T-cell (primary cell): ENCODE results near the gene CDH4. TPM values are rescaled to one million over a fixed set of nuclear protein-coding genes. Genes with fewer than 3 reads are reported as not detected.

ENCODE experiments used
- ATAC-seq, 4 experiments: fragments of 200-7000 bp in 3 of 4; fragments of 150-1000 bp in 1 of 4; cut with Tn5 transposase; replicated peaks in 1 of 4; 1 replicate in 3 of 4; 2 replicates in 1 of 4; pipeline ENCODE4 v1.10.0; 2021; ENCODE audit warnings: moderate library complexity in 3 of 4, mild to moderate bottlenecking in 2 of 4, moderate number of reproducible peaks in 1 of 4
- CTCF ChIA-PET, 2 donors: fragments of 300-600 bp; sonication (Branson Sonifier 250); formaldehyde crosslinking; loops; one replicate each; lab custom pipeline; 2022; ENCODE audit warnings: antibody characterized with exemption in 2 of 2; lab: Charles Lee
- POLR2A ChIA-PET, 2 donors: fragments of 300-600 bp; sonication (Branson Sonifier 250); formaldehyde crosslinking; loops; one replicate each; lab custom pipeline; 2022; ENCODE audit warnings: antibody characterized with exemption in 2 of 2; lab: Charles Lee
- DNase-seq, 35 experiments: peaks; one replicate each; pipeline versions ENCODE4 v3.0.0 to v3.0.0-alpha.2; 2013 to 2023
- H3K27ac ChIP-seq: one replicate; pipeline ENCODE4 v1.5.1; 2013; ENCODE audit warnings: low read length
- H3K27me3 ChIP-seq, 2 experiments: replicated peaks in 1 of 2; 1 replicate in 1 of 2; 2 replicates in 1 of 2; pipeline versions ENCODE4 v1.6.1 to v1.7.0; 2013; ENCODE audit warnings: low read length in 1 of 2, mixed read lengths in 1 of 2; ENCODE audit not compliant: control insufficient read depth in 2 of 2, insufficient read depth in 2 of 2; ENCODE audit errors: extremely low read depth in 1 of 2
- H3K36me3 ChIP-seq, 2 donors: 1 replicate in 1 of 2; 2 replicates in 1 of 2; pipeline versions ENCODE4 v1.6.1 to v1.7.0; 2013; ENCODE audit warnings: low read length in 1 of 2; ENCODE audit not compliant: control insufficient read depth in 2 of 2, insufficient read depth in 1 of 2; ENCODE audit errors: extremely low read depth in 1 of 2
- H3K4me1 ChIP-seq, 2 experiments: 1 replicate in 1 of 2; 2 replicates in 1 of 2; pipeline versions ENCODE4 v1.6.1 to v1.7.0; 2013; ENCODE audit warnings: low read length in 2 of 2, mixed read lengths in 1 of 2; ENCODE audit not compliant: insufficient read depth in 2 of 2, control insufficient read depth in 1 of 2; ENCODE audit errors: extremely low read depth in 1 of 2
- H3K4me3 ChIP-seq, 2 donors: 1 replicate in 1 of 2; 2 replicates in 1 of 2; pipeline versions ENCODE4 v1.5.1 to v1.7.0; 2013; ENCODE audit warnings: mild to moderate bottlenecking in 2 of 2, low read length in 1 of 2, moderate library complexity in 1 of 2; ENCODE audit not compliant: control insufficient read depth in 1 of 2; ENCODE audit errors: extremely low read depth in 1 of 2
- H3K9me3 ChIP-seq: 2 replicates; pipeline ENCODE4 v1.7.0; 2013
- H3K27ac Mint-ChIP-seq, 2 donors: one replicate each; pipeline ENCODE4 v1.8.0; 2020 to 2021; ENCODE audit warnings: mild to moderate bottlenecking in 2 of 2, mixed read lengths in 2 of 2
- H3K27me3 Mint-ChIP-seq, 2 donors: one replicate each; pipeline ENCODE4 v1.8.0; 2021 to 2022; ENCODE audit warnings: mixed read lengths in 2 of 2
- H3K36me3 Mint-ChIP-seq: one replicate; pipeline ENCODE4 v1.8.0; 2021; ENCODE audit warnings: mixed read lengths
- H3K4me1 Mint-ChIP-seq, 3 donors: one replicate each; pipeline ENCODE4 v1.8.0; 2020 to 2022; ENCODE audit warnings: mixed read lengths in 3 of 3, mild to moderate bottlenecking in 1 of 3
- H3K4me3 Mint-ChIP-seq, 3 donors: one replicate each; pipeline ENCODE4 v1.8.0; 2020 to 2022; ENCODE audit warnings: mild to moderate bottlenecking in 3 of 3, mixed read lengths in 3 of 3, moderate library complexity in 3 of 3
- H3K9me3 Mint-ChIP-seq, 3 donors: one replicate each; pipeline ENCODE4 v1.8.0; 2020 to 2022; ENCODE audit warnings: mixed read lengths in 3 of 3
- WGBS: methylation state at CpG from one replicate; pipeline ENCODE4 v1.1.5; 2013; ENCODE audit warnings: missing lambda C conversion rate; ENCODE audit not compliant: insufficient coverage; 5-methylcytosine and 5-hydroxymethylcytosine counted together
- total RNA-seq, 35 experiments: library from RNA in 6 of 35; stranded (reverse) in 6 of 35; fragments of 120-200 nt in 1 of 35; gene quantifications; one replicate each; pipeline versions ENCODE4 v1.2.1 to v1.2.4 and lab custom pipeline; 2013 to 2026

The CDH4 gene
- total RNA-seq, 5 donors from 2014 or later (not counting 1 experiment from before 2014, with no cell fraction given): 0.06 to 0.64 (median 0.14) TPM

GRCh38 chr20:61733216-61733615, 481.2 kb downstream of the CDH4 start:
- ChIA-PET CTCF (no interaction called here), POLR2A (no interaction called here)
- DNase-seq (no peak), ATAC-seq (no peak)
- Histone ChIP-seq H3K27ac (no peak overlapping the region), H3K4me1 (no peaks in the 10 kb centered on the region), H3K36me3 (no peaks in the 10 kb centered on the region), H3K27me3 (peaks cover 0 to 38% of the 10 kb centered on the region in 2 experiments), H3K9me3 (no peaks in the 10 kb centered on the region), H3K4me3 (no peak overlapping the region)
- 76% methylated on average over 7 of the region's 13 CpGs for WGBS
- Mint-ChIP-seq H3K27me3 (peaks cover 15% of the 10 kb centered on the region in 2 donors), H3K4me1 (no peaks in the 10 kb centered on the region), H3K36me3 (no peaks in the 10 kb centered on the region), H3K27ac (no peak overlapping the region), H3K9me3 (no peaks in the 10 kb centered on the region), H3K4me3 (no peak overlapping the region)

DNA sequence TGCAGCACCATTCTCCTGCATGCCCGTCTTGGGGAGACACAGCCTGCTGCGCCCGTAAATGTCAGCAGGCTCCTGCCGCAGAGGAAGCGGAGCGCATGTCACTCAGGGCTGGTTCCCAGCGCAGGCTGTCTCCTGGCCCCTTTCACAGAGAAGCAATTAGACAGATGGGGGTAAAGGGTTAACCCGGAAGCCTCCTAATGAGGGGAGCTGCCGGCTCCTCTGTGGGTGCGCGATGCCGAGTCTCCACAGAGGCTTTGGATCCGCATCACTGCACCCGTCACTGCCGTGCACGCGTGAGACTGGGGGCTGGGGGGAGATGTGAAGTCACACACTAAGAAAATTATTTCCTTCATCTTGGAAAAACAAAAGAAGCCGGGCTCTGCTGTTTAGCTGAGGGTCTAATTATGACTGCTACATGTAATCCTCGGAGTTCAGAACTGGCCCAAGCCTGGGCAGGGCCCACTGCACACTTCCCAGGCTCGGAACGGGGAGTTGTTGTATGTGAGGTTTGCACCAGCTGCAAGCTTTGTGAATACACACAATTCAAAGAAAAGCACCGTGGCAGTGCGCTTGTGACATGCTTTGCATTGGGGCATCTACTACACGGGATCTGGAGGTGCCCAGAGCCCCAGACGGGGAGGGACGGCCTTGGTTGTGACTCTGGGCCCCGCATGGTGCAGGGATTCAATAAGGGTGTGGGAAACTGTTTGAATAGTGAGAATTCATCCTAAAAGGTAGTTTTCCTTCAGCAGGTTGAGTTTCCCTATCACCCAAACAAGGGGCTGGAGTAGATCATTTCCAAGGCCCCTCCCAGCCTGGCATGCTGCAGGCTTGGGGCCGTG, 482.1 kb downstream of the CDH4 start:
- Mint-ChIP-seq H3K9me3 (no peaks in the 10 kb centered on the region), H3K27me3 (peaks cover 15% of the 10 kb centered on the region in 2 donors), H3K4me3 (no peak overlapping the region), H3K36me3 (no peaks in the 10 kb centered on the region), H3K27ac (no peak overlapping the region), H3K4me1 (no peaks in the 10 kb centered on the region)
- 79% methylated on average over 12 of the region's 28 CpGs for WGBS
- no peak overlapping the region for H3K4me3 ChIP-seq
- POLR2A ChIA-PET: no interaction called here
- H3K27me3 ChIP-seq: peaks cover 0 to 40% of the 10 kb centered on the region in 2 experiments
- H3K9me3 ChIP-seq: no peaks in the 10 kb centered on the region
- ATAC-seq (no peak), DNase-seq (no peak)
- CTCF ChIA-PET: no interaction called here
- H3K4me1 ChIP-seq: no peaks in the 10 kb centered on the region
- H3K36me3 ChIP-seq: no peaks in the 10 kb centered on the region
- no peak overlapping the region for H3K27ac ChIP-seq

DNA sequence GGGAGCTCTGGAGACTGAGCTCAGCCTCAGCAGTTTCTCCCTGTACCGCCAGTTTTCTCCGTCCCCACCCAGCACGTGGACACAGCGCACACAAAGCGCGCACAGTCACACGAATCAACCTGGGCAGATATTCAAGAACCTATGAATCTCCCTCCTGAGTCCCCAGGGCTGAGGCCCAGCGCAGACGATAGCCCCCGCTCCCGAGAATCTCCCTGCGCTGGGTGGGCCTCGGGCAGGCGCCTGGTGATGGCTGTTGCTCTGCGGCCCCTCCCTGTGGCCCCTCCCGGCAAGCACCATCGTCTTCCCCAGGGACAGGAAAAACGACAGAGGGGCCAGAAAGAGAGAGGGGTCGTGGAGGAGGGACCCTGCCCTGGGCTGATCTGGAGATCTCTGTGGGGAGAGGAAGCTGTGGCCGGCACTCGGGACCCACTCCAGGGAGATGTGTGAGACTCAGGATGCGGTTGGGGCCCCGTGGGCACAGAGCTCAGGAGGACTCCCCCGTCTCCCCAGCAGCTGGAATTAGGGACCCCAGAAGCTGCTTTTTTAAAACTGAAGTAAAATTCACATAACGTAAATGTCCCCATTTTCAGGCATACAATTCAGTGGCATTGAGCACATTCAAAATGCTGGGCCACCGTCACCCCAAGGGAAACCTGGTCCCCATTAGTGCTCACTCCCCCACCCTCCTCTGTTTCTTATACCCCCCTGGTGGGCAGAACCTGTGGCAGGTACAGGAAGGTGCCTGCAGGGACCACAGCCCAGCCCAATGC, 482.9 kb downstream of the CDH4 start:
- Histone ChIP-seq H3K4me3 (no peak overlapping the region), H3K9me3 (no peaks in the 10 kb centered on the region), H3K27me3 (peaks cover 0 to 41% of the 10 kb centered on the region in 2 experiments), H3K36me3 (no peaks in the 10 kb centered on the region), H3K4me1 (no peaks in the 10 kb centered on the region), H3K27ac (no peak overlapping the region)
- Mint-ChIP-seq H3K4me3 (no peak overlapping the region), H3K4me1 (no peaks in the 10 kb centered on the region), H3K36me3 (no peaks in the 10 kb centered on the region), H3K9me3 (no peaks in the 10 kb centered on the region), H3K27me3 (peaks cover 15% of the 10 kb centered on the region in 2 donors), H3K27ac (no peak overlapping the region)
- ATAC-seq: no peak
- ChIA-PET CTCF (no interaction called here), POLR2A (no interaction called here)
- DNase-seq: no peak
- WGBS: 54% methylated on average over 22 of the region's 26 CpGs

DNA sequence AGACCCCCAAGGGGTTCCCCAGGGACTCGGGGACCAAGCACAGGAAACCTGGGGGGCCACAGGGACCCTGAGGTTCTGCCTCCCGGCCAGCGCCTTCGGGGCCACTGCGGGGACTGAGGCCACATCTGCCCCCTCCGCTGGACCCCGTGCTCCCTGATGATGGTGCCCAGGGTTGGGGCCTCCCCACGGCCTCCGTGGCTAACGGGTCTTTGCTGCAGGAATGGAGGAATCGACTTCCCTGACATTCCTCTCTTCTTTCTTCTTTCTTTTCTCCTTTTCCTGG, 483.4 kb downstream of the CDH4 start:
- no peaks in the 10 kb centered on the region for H3K4me1 Mint-ChIP-seq
- H3K9me3 Mint-ChIP-seq: no peaks in the 10 kb centered on the region
- H3K36me3 Mint-ChIP-seq: no peaks in the 10 kb centered on the region
- peaks cover 15% of the 10 kb centered on the region in 2 donors for H3K27me3 Mint-ChIP-seq
- Histone ChIP-seq H3K27me3 (peaks cover 0 to 41% of the 10 kb centered on the region in 2 experiments), H3K4me3 (no peak overlapping the region), H3K36me3 (no peaks in the 10 kb centered on the region), H3K27ac (no peak overlapping the region), H3K9me3 (no peaks in the 10 kb centered on the region), H3K4me1 (no peaks in the 10 kb centered on the region)
- WGBS: 77% methylated on average over 10 of the region's 11 CpGs
- ChIA-PET CTCF (no interaction called here), POLR2A (no interaction called here)
- ATAC-seq (no peak), DNase-seq (no peak)
- H3K4me3 Mint-ChIP-seq: no peak overlapping the region
- H3K27ac Mint-ChIP-seq: no peak overlapping the region

GRCh38 chr20:61736001-61736635, 484.1 kb downstream of the CDH4 start:
- WGBS: 64% methylated on average over 8 of the region's 10 CpGs
- peaks cover 15% of the 10 kb centered on the region in 2 donors for H3K27me3 Mint-ChIP-seq
- Histone ChIP-seq H3K36me3 (no peaks in the 10 kb centered on the region), H3K4me1 (no peaks in the 10 kb centered on the region), H3K4me3 (no peak overlapping the region), H3K27me3 (peaks cover 0 to 41% of the 10 kb centered on the region in 2 experiments), H3K9me3 (no peaks in the 10 kb centered on the region), H3K27ac (no peak overlapping the region)
- H3K9me3 Mint-ChIP-seq: no peaks in the 10 kb centered on the region
- no peaks in the 10 kb centered on the region for H3K36me3 Mint-ChIP-seq
- ATAC-seq (no peak), DNase-seq (no peak)
- ChIA-PET POLR2A (no interaction called here), CTCF (no interaction called here)
- H3K27ac Mint-ChIP-seq: no peak overlapping the region
- no peak overlapping the region for H3K4me3 Mint-ChIP-seq
- H3K4me1 Mint-ChIP-seq: no peaks in the 10 kb centered on the region

DNA sequence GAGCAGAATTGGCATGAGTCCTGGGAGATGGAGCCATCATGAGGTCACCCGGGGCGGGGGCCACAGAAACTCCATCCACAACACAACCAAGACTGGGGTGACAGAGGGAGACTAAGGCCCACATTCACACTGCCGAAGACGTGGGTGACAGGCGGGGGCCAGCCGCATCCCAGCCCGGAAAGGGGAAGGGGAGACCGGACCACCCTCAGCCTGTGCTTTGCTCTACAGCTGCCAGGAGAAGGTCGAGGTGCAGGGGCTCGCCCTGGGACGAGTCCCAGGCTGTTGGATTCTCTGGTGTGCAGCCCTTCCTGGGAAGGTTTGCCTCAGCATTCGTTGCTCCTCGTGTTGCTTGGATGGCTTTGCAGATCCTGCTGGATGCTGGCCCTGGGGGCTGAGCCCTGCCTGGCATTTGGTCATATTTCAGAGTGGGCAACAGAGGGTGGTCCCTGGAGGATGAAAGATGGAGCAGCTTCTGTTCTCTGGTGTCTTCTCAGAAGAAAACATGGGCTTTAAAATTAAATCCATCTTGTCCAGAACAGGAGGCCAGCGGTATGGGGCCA, 484.8 kb downstream of the CDH4 start:
- ATAC-seq: no peak
- ChIA-PET CTCF (no interaction called here), POLR2A (no interaction called here)
- no peaks in the 10 kb centered on the region for H3K36me3 ChIP-seq
- H3K4me1 ChIP-seq: no peaks in the 10 kb centered on the region
- H3K9me3 Mint-ChIP-seq: no peaks in the 10 kb centered on the region
- no peak overlapping the region for H3K4me3 ChIP-seq
- H3K27me3 Mint-ChIP-seq: peaks cover 15% of the 10 kb centered on the region in 2 donors
- no peak overlapping the region for H3K27ac Mint-ChIP-seq
- H3K27me3 ChIP-seq: peaks cover 0 to 41% of the 10 kb centered on the region in 2 experiments
- WGBS: 77% methylated on average over 11 of the region's 14 CpGs
- no peaks in the 10 kb centered on the region for H3K9me3 ChIP-seq
- no peaks in the 10 kb centered on the region for H3K4me1 Mint-ChIP-seq
- no peaks in the 10 kb centered on the region for H3K36me3 Mint-ChIP-seq
- no peak for DNase-seq
- no peak overlapping the region for H3K27ac ChIP-seq
- H3K4me3 Mint-ChIP-seq: no peak overlapping the region
